ACC112 (cell line): ENCODE results near the gene CYFIP1.

ENCODE experiments used
- H2AFZ ChIP-seq: fragments of 200-600 bp; sonication (generic); one replicate; pipeline ENCODE4 v1.6.0; 2017; ENCODE audit warnings: antibody characterized with exemption, low read length; ENCODE audit not compliant: unreplicated experiment
- H3K27ac ChIP-seq: fragments of 200-600 bp; sonication (generic); 2 replicates; pipeline ENCODE4 v1.5.1; 2014; ENCODE audit warnings: low read depth, mild to moderate bottlenecking, antibody characterized with exemption, low read length, moderate library complexity
- H3K27me3 ChIP-seq: fragments of 200-600 bp; sonication (generic); 2 replicates; pipeline ENCODE4 v1.6.1; 2014; ENCODE audit warnings: mild to moderate bottlenecking, antibody characterized with exemption, low read length, moderate library complexity, mixed read lengths; ENCODE audit not compliant: insufficient read depth
- H3K36me3 ChIP-seq: fragments of 200-600 bp; sonication (generic); 2 replicates; pipeline ENCODE4 v1.6.1; 2016; ENCODE audit warnings: mild to moderate bottlenecking, antibody characterized with exemption, low read length, moderate library complexity, mixed read lengths; ENCODE audit not compliant: insufficient read depth
- H3K4me1 ChIP-seq: fragments of 200-600 bp; sonication (generic); one replicate; pipeline ENCODE4 v1.6.1; 2016; ENCODE audit warnings: low read length, mixed read lengths; ENCODE audit not compliant: insufficient read depth, unreplicated experiment, control insufficient read depth
- H3K4me3 ChIP-seq: fragments of 200-600 bp; sonication (generic); 2 replicates; pipeline ENCODE4 v1.5.1; 2014; ENCODE audit warnings: mild to moderate bottlenecking, low read depth, low read length
- H3K79me2 ChIP-seq: fragments of 200-600 bp; sonication (generic); one replicate; pipeline ENCODE4 v1.6.0; 2016; ENCODE audit warnings: low read length; ENCODE audit not compliant: control insufficient read depth, unreplicated experiment, insufficient read depth

Gene CYFIP1

GRCh38 chr15:22880068-22880980 is 99.8 kb downstream of the CYFIP1 start:
- Histone ChIP-seq H3K79me2 (no peaks in the 10 kb centered on the region), H3K4me3 (no peak overlapping the region), H3K27me3 (no peaks in the 10 kb centered on the region), H3K4me1 (no peaks in the 10 kb centered on the region), H3K27ac (no peak overlapping the region), H2AFZ (no peak overlapping the region), H3K36me3 (peaks cover 13% of the 10 kb centered on the region; the same call in 1 of the 2 replicates)

GRCh38 chr15:22878103-22878502 is 102.1 kb downstream of the CYFIP1 start:
- no peak overlapping the region for H3K27ac ChIP-seq
- no peaks in the 10 kb centered on the region for H3K79me2 ChIP-seq
- peaks cover 17% of the 10 kb centered on the region; the same call in 1 of the 2 replicates for H3K36me3 ChIP-seq
- no peak overlapping the region for H2AFZ ChIP-seq
- no peaks in the 10 kb centered on the region for H3K4me1 ChIP-seq
- no peaks in the 10 kb centered on the region for H3K27me3 ChIP-seq
- H3K4me3 ChIP-seq = no peak overlapping the region

- Histone ChIP-seq H3K27me3 (no peaks in the 10 kb centered on the region), H3K4me1 (no peaks in the 10 kb centered on the region), H2AFZ (no peak overlapping the region), H3K79me2 (no peaks in the 10 kb centered on the region), H3K36me3 (peaks cover 13% of the 10 kb centered on the region; the same call in 1 of the 2 replicates), H3K4me3 (no peak overlapping the region), H3K27ac (no peak overlapping the region)
Measured at GRCh38 chr15:22877607-22878006, 102.6 kb downstream of the CYFIP1 start.

GRCh38 chr15:22877117-22877516 is 103.1 kb downstream of the CYFIP1 start:
- no peaks in the 10 kb centered on the region for H3K79me2 ChIP-seq
- H3K27ac ChIP-seq = no peak overlapping the region
- H3K4me1 ChIP-seq = no peaks in the 10 kb centered on the region
- H3K36me3 ChIP-seq = peaks cover 16% of the 10 kb centered on the region; the same call in 1 of the 2 replicates
- H3K27me3 ChIP-seq = no peaks in the 10 kb centered on the region
- no peak overlapping the region for H2AFZ ChIP-seq
- H3K4me3 ChIP-seq = no peak overlapping the region

- Histone ChIP-seq H3K4me3 (no peak overlapping the region), H3K36me3 (peaks cover 31% of the 10 kb centered on the region), H3K27ac (no peak overlapping the region), H3K79me2 (no peaks in the 10 kb centered on the region), H3K27me3 (no peaks in the 10 kb centered on the region), H2AFZ (no peak overlapping the region), H3K4me1 (no peaks in the 10 kb centered on the region)
Measured at GRCh38 chr15:22874966-22875365, 105.2 kb downstream of the CYFIP1 start.

- Histone ChIP-seq H2AFZ (no peak overlapping the region), H3K4me1 (no peaks in the 10 kb centered on the region), H3K27ac (no peak overlapping the region), H3K79me2 (no peaks in the 10 kb centered on the region), H3K27me3 (no peaks in the 10 kb centered on the region), H3K4me3 (no peak overlapping the region), H3K36me3 (peaks cover 33% of the 10 kb centered on the region)
Measured at GRCh38 chr15:22874256-22874655, 105.9 kb downstream of the CYFIP1 start.

- H3K4me3 ChIP-seq = no peak overlapping the region
- H3K4me1 ChIP-seq = no peaks in the 10 kb centered on the region
- H3K79me2 ChIP-seq = no peaks in the 10 kb centered on the region
- no peaks in the 10 kb centered on the region for H3K27me3 ChIP-seq
- no peak overlapping the region for H3K27ac ChIP-seq
- peaks cover 33% of the 10 kb centered on the region for H3K36me3 ChIP-seq
- H2AFZ ChIP-seq = no peak overlapping the region
Measured at GRCh38 chr15:22873841-22874240, 106.3 kb downstream of the CYFIP1 start.

- Histone ChIP-seq H3K79me2 (no peaks in the 10 kb centered on the region), H3K27ac (no peak overlapping the region), H3K4me3 (no peak overlapping the region), H3K27me3 (no peaks in the 10 kb centered on the region), H3K4me1 (no peaks in the 10 kb centered on the region), H2AFZ (no peak overlapping the region), H3K36me3 (peaks cover 32% of the 10 kb centered on the region)
Measured at GRCh38 chr15:22872936-22873701, 107.0 kb downstream of the CYFIP1 start.

GRCh38 chr15:22871481-22872086 is 108.6 kb downstream of the CYFIP1 start:
- Histone ChIP-seq H3K27me3 (no peaks in the 10 kb centered on the region), H3K36me3 (peaks cover 34% of the 10 kb centered on the region)

GRCh38 chr15:22870865-22871264 is 109.3 kb downstream of the CYFIP1 start:
- H3K79me2 ChIP-seq = peaks cover 2% of the 10 kb centered on the region
- no peaks in the 10 kb centered on the region for H3K4me1 ChIP-seq
- H2AFZ ChIP-seq = no peak overlapping the region
- no peaks in the 10 kb centered on the region for H3K27me3 ChIP-seq
- no peak overlapping the region for H3K27ac ChIP-seq
- H3K4me3 ChIP-seq = no peak overlapping the region
- H3K36me3 ChIP-seq = peaks cover 41% of the 10 kb centered on the region

More at GRCh38 chr15:22871481-22872086, 108.6 kb downstream of the CYFIP1 start:
- no peak overlapping the region for H3K27ac ChIP-seq
- no peak overlapping the region for H2AFZ ChIP-seq
- H3K4me1 ChIP-seq = no peaks in the 10 kb centered on the region
- no peak overlapping the region for H3K4me3 ChIP-seq
- no peaks in the 10 kb centered on the region for H3K79me2 ChIP-seq
